Nucleus accumbens (tissue), 56 donors: Measurements from ENCODE around the gene GLYATL1B.
"Not testable (repeated sequence)": the region's sequence is repeated elsewhere in the genome, so short reads cannot be mapped to it uniquely, and the experiment has no call there.

Experiments used
- DNase-seq, 56 donors: peaks; one replicate each; lab custom pipeline; 2025; lab: John Stamatoyannopoulos, UW

Gene GLYATL1B

GRCh38 chr11:59095225-59095624, 9.1 kb downstream of the GLYATL1B start:
- DNase-seq, result not testable (repeated sequence)

- not testable (repeated sequence) for DNase-seq
These were observed 10.0 kb downstream of the GLYATL1B start for GRCh38 chr11:59095972-59096575.

- peak in 21 of 56 donors; percentile 0 to 59 (median 9) for DNase-seq
These were observed 11.1 kb downstream of the GLYATL1B start for GRCh38 chr11:59097113-59097708.

GRCh38 chr11:59097938-59098337, 11.8 kb downstream of the GLYATL1B start:
- DNase-seq, result not testable (repeated sequence)

GRCh38 chr11:59102259-59102765, 16.2 kb downstream of the GLYATL1B start:
- peak in 26 of 56 donors; percentile 0 to 42 (median 6) for DNase-seq

- peak in 52 of 56 donors; percentile 11 to 87 (median 64) for DNase-seq
These were observed 20.5 kb downstream of the GLYATL1B start, which contains the start of gene FAM111B for GRCh38 chr11:59106363-59107336. TSS of gene FAM111B (plus strand) at chr11:59107237. CDS start at chr11:59109626, 2,389 bp downstream.

- not testable (repeated sequence) for DNase-seq
These were observed 21.6 kb downstream of the GLYATL1B start for GRCh38 chr11:59107721-59108120.

- no peak for DNase-seq
These were observed 26.4 kb downstream of the GLYATL1B start for GRCh38 chr11:59112494-59112893.

GRCh38 chr11:59114344-59114743, 28.2 kb downstream of the GLYATL1B start:
- no peak for DNase-seq

GRCh38 chr11:59115553-59115952, 29.4 kb downstream of the GLYATL1B start:
- no peak for DNase-seq

- no peak for DNase-seq
These were observed 31.7 kb downstream of the GLYATL1B start for GRCh38 chr11:59117774-59118173.

GRCh38 chr11:59119826-59120225, 33.7 kb downstream of the GLYATL1B start:
- DNase-seq, result no peak

GRCh38 chr11:59135648-59136461, 49.7 kb downstream of the GLYATL1B start:
- peak in 51 of 56 donors; percentile 15 to 85 (median 56) for DNase-seq

GRCh38 chr11:59136551-59136950, 50.4 kb downstream of the GLYATL1B start:
- DNase-seq, result not testable (repeated sequence)

- DNase-seq, result no peak
These were observed 51.1 kb downstream of the GLYATL1B start for GRCh38 chr11:59137190-59137589.

- no peak for DNase-seq
These were observed 52.5 kb downstream of the GLYATL1B start for GRCh38 chr11:59138643-59139042.

GRCh38 chr11:59141191-59141590, 55.1 kb downstream of the GLYATL1B start:
- no peak for DNase-seq

GRCh38 chr11:59141673-59142460, 55.8 kb downstream of the GLYATL1B start:
- no peak for DNase-seq
